Neural progenitor cell (in vitro differentiated cells): Measurements from ENCODE around the gene TDRD10. TPM values are rescaled to one million over a fixed set of nuclear protein-coding genes. Genes with fewer than 3 reads are reported as not detected.

Experiments used
- DNase-seq: peaks from one replicate; pipeline ENCODE4 v3.0.0-alpha.2; 2016; ENCODE audit warnings: low spot score
- H2AFZ ChIP-seq: fragments of 200-600 bp; sonication (generic); replicated peaks from 2 replicates; pipeline ENCODE4 v1.6.1; 2016; ENCODE audit warnings: antibody characterized with exemption
- H3F3A ChIP-seq: fragments of 200-600 bp; sonication (generic); 2 replicates; pipeline ENCODE4 v1.6.1; 2016; ENCODE audit warnings: antibody characterized with exemption, low read depth
- H3K27ac ChIP-seq: fragments of 200-600 bp; sonication (generic); 2 replicates; pipeline ENCODE4 v1.5.1; 2016; ENCODE audit warnings: mild to moderate bottlenecking
- H3K27me3 ChIP-seq: fragments of 200-600 bp; sonication (generic); 2 replicates; pipeline ENCODE4 v1.6.1; 2016; ENCODE audit warnings: mild to moderate bottlenecking, moderate library complexity
- H3K36me3 ChIP-seq: fragments of 200-600 bp; sonication (generic); 2 replicates; pipeline ENCODE4 v1.5.1; 2016
- H3K4me1 ChIP-seq: fragments of 200-600 bp; sonication (generic); 2 replicates; pipeline ENCODE4 v1.6.1; 2016; ENCODE audit warnings: mixed run types
- H3K4me2 ChIP-seq: fragments of 200-600 bp; sonication (generic); 2 replicates; pipeline ENCODE4 v1.6.1; 2016
- H3K4me3 ChIP-seq: fragments of 200-600 bp; sonication (generic); 2 replicates; pipeline ENCODE4 v1.5.1; 2016
- H3K79me2 ChIP-seq: fragments of 200-600 bp; sonication (generic); 2 replicates; pipeline ENCODE4 v1.6.1; 2016; ENCODE audit warnings: low read depth
- H3K9ac ChIP-seq: fragments of 200-600 bp; sonication (generic); 2 replicates; pipeline ENCODE4 v1.6.1; 2016
- H3K9me3 ChIP-seq: fragments of 200-600 bp; sonication (generic); 2 replicates; pipeline ENCODE4 v1.5.1; 2016; ENCODE audit warnings: low read depth
- H4K20me1 ChIP-seq: fragments of 200-600 bp; sonication (generic); 2 replicates; pipeline ENCODE4 v1.6.1; 2016; ENCODE audit warnings: low read depth
- H3K27ac Mint-ChIP-seq: 3 replicates; pipeline ENCODE4 v1.8.0; 2021; ENCODE audit warnings: mixed read lengths
- H3K27me3 Mint-ChIP-seq: 2 replicates; pipeline ENCODE4 v1.8.0; 2022; ENCODE audit warnings: low read depth, mild to moderate bottlenecking, inconsistent platforms, moderate library complexity, mixed read lengths; ENCODE audit not compliant: insufficient read depth
- H3K36me3 Mint-ChIP-seq: 3 replicates; pipeline ENCODE4 v1.8.0; 2021; ENCODE audit warnings: mixed read lengths
- H3K4me1 Mint-ChIP-seq: 3 replicates; pipeline ENCODE4 v1.8.0; 2021; ENCODE audit warnings: mixed read lengths
- H3K4me3 Mint-ChIP-seq: 3 replicates; pipeline ENCODE4 v1.8.0; 2021; ENCODE audit warnings: mild to moderate bottlenecking, moderate library complexity, mixed read lengths
- H3K9me3 Mint-ChIP-seq: 3 replicates; pipeline ENCODE4 v1.8.0; 2020; ENCODE audit warnings: mixed read lengths
- EZH2 ChIP-seq: fragments of 200-600 bp; sonication (generic); IDR thresholded peaks from 2 replicates; pipeline ENCODE4 v1.6.1; 2017; ENCODE audit warnings: antibody characterized with exemption, mild to moderate bottlenecking, moderate library complexity
- EZH2phosphoT487 ChIP-seq: fragments of 200-600 bp; sonication (generic); IDR thresholded peaks from 2 replicates; pipeline ENCODE4 v1.6.1; 2017; ENCODE audit warnings: antibody characterized with exemption
- total RNA-seq: library from RNA; depleted of rRNA; stranded (reverse); fragments of >200 nt; gene quantifications from 2 replicates; pipeline ENCODE4 v1.2.3, GENCODE V29; 2015; ENCODE audit warnings: low replicate concordance
- TF ChIP-seq, protein P1 (sequence below): fragments of 200-600 bp; sonication (generic); IDR thresholded peaks from 2 replicates; pipeline ENCODE4 v1.5.1; 2017; ENCODE audit warnings: antibody characterized with exemption, mild to moderate bottlenecking

Gene TDRD10
- total RNA-seq, 1 donor from 2014 or later: not detected

DNA sequence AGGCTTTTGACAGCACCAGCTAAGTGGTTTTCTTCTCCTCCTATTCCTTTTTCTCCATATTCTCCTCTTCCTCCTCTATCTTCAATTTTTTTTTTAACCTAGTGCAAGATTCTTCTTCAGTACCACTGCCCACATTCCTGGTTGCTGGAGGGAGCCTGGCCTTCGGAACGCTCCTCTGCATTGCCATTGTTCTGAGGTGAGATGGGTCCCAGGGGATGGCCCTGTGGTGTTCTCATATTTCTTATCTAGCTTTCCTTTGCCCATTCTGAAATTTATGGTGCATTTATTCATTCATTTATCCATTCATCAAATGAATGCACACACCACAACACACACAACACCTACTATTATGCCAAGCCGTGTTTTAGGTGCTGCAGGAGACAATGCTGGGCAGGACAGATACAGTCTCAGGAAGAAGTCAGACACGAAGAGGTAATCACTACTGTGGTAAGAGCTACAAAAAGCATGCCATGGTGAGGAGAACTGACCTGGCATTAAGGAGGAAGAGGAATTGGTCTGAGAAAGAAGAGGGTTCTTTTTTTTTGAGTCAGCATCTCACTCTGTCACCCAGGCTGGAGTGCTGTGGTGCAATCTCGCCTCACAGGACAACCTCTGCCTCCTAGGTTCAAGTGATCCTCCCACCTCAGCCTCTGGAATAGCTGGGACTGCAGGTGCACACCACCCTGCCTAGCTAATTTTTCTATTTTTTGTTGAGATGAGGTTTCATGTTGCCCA lies 47.5 kb upstream of the TDRD10 start:
- Mint-ChIP-seq H3K4me3 (no peak overlapping the region), H3K36me3 (no peaks in the 10 kb centered on the region), H3K9me3 (peaks cover 3% of the 10 kb centered on the region), H3K27ac (no peak overlapping the region), H3K27me3 (peaks cover 22% of the 10 kb centered on the region), H3K4me1 (peaks cover 2% of the 10 kb centered on the region)
- Histone ChIP-seq H3K4me2 (no peak overlapping the region), H3K27me3 (no peaks in the 10 kb centered on the region), H3K9me3 (no peaks in the 10 kb centered on the region), H2AFZ (no peak overlapping the region), H3K27ac (no peak overlapping the region), H4K20me1 (no peaks in the 10 kb centered on the region), H3K4me1 (no peaks in the 10 kb centered on the region), H3K9ac (no peak overlapping the region), H3K36me3 (no peaks in the 10 kb centered on the region), H3K4me3 (no peak overlapping the region), H3K79me2 (no peaks in the 10 kb centered on the region), H3F3A (no peaks in the 10 kb centered on the region)
- TF ChIP-seq EZH2phosphoT487 (no peak), EZH2 (no peak)
- TF ChIP-seq, protein P1, sequence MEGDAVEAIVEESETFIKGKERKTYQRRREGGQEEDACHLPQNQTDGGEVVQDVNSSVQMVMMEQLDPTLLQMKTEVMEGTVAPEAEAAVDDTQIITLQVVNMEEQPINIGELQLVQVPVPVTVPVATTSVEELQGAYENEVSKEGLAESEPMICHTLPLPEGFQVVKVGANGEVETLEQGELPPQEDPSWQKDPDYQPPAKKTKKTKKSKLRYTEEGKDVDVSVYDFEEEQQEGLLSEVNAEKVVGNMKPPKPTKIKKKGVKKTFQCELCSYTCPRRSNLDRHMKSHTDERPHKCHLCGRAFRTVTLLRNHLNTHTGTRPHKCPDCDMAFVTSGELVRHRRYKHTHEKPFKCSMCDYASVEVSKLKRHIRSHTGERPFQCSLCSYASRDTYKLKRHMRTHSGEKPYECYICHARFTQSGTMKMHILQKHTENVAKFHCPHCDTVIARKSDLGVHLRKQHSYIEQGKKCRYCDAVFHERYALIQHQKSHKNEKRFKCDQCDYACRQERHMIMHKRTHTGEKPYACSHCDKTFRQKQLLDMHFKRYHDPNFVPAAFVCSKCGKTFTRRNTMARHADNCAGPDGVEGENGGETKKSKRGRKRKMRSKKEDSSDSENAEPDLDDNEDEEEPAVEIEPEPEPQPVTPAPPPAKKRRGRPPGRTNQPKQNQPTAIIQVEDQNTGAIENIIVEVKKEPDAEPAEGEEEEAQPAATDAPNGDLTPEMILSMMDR: no peak
- DNase-seq: no peak

- H3K27me3 Mint-ChIP-seq: peaks cover 16% of the 10 kb centered on the region
- H3K36me3 ChIP-seq: no peaks in the 10 kb centered on the region
- H3F3A ChIP-seq: no peaks in the 10 kb centered on the region
- no peak overlapping the region for H3K27ac ChIP-seq
- TF ChIP-seq, protein P1: no peak
- no peak for TF ChIP-seq EZH2
- TF ChIP-seq EZH2phosphoT487: no peak
- no peak overlapping the region for H3K27ac Mint-ChIP-seq
- H3K79me2 ChIP-seq: no peaks in the 10 kb centered on the region
- H3K9me3 ChIP-seq: no peaks in the 10 kb centered on the region
- peaks cover 2% of the 10 kb centered on the region for H3K4me1 Mint-ChIP-seq
- no peak overlapping the region for H2AFZ ChIP-seq
- H3K4me2 ChIP-seq: no peak overlapping the region
- H3K9ac ChIP-seq: no peak overlapping the region
- no peaks in the 10 kb centered on the region for H3K4me1 ChIP-seq
- no peaks in the 10 kb centered on the region for H4K20me1 ChIP-seq
- H3K4me3 ChIP-seq: no peak overlapping the region
- peaks cover 3% of the 10 kb centered on the region for H3K9me3 Mint-ChIP-seq
- H3K36me3 Mint-ChIP-seq: no peaks in the 10 kb centered on the region
- no peak for DNase-seq
- no peak overlapping the region for H3K4me3 Mint-ChIP-seq
- no peaks in the 10 kb centered on the region for H3K27me3 ChIP-seq
These were observed 45.4 kb upstream of the TDRD10 start for GRCh38 chr1:154456631-154457030.

DNA sequence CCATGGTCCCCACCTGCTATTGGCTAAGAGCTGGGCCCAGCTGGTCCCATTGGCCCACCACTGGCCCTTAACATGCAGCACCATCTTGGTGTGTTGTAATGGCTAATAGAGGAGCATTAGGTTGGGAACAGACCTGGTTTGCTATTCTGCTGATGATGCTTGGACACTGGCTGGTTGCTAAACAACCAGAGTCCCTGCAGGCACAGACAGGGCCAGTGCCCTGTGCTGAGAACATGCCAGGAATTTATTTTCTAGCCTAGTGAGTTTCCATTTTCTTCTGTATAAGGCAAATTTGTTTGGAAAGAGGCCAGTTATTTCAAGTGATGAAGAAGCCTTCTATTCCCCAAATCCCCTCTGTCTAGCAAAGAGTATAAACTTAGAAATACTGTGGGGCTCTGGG lies 42.9 kb upstream of the TDRD10 start:
- no peak overlapping the region for H3K27ac Mint-ChIP-seq
- H3F3A ChIP-seq: no peaks in the 10 kb centered on the region
- no peaks in the 10 kb centered on the region for H3K27me3 ChIP-seq
- H3K9ac ChIP-seq: no peak overlapping the region
- H3K4me3 ChIP-seq: no peak overlapping the region
- H3K4me2 ChIP-seq: no peak overlapping the region
- peaks cover 4% of the 10 kb centered on the region for H3K4me1 Mint-ChIP-seq
- no peaks in the 10 kb centered on the region for H3K4me1 ChIP-seq
- no peaks in the 10 kb centered on the region for H3K36me3 Mint-ChIP-seq
- peaks cover 3% of the 10 kb centered on the region for H3K9me3 Mint-ChIP-seq
- H4K20me1 ChIP-seq: no peaks in the 10 kb centered on the region
- no peak for DNase-seq
- H3K9me3 ChIP-seq: no peaks in the 10 kb centered on the region
- H3K4me3 Mint-ChIP-seq: no peak overlapping the region
- no peak for TF ChIP-seq EZH2
- TF ChIP-seq, protein P1: no peak
- no peak for TF ChIP-seq EZH2phosphoT487
- H2AFZ ChIP-seq: no peak overlapping the region
- H3K79me2 ChIP-seq: no peaks in the 10 kb centered on the region
- no peaks in the 10 kb centered on the region for H3K36me3 ChIP-seq
- no peak overlapping the region for H3K27ac ChIP-seq
- H3K27me3 Mint-ChIP-seq: peaks cover 4% of the 10 kb centered on the region
